Smooth muscle cell (in vitro differentiated cells): ENCODE data around the gene SQOR. TPM values are rescaled to one million over a fixed set of nuclear protein-coding genes. Genes with fewer than 3 reads are reported as not detected.
"Not testable (repeated sequence)": the region's sequence is repeated elsewhere in the genome, so short reads cannot be mapped to it uniquely, and the experiment has no call there.

ENCODE experiments used
- DNase-seq: peaks from one replicate; lab custom pipeline; 2025; ENCODE audit not compliant: unreplicated experiment; lab: John Stamatoyannopoulos, UW
- H2AFZ ChIP-seq: fragments of 200-600 bp; sonication (generic); 2 replicates; pipeline ENCODE4 v1.6.0; 2016; ENCODE audit warnings: antibody characterized with exemption, low read depth, mild to moderate bottlenecking
- H3F3A ChIP-seq: fragments of 200-600 bp; sonication (generic); 2 replicates; pipeline ENCODE4 v1.6.0; 2017; ENCODE audit warnings: antibody characterized with exemption, low read depth
- H3K27ac ChIP-seq: fragments of 200-600 bp; sonication (generic); 2 replicates; pipeline ENCODE4 v1.5.1; 2016; ENCODE audit warnings: low read depth, mild to moderate bottlenecking
- H3K27me3 ChIP-seq: fragments of 200-600 bp; sonication (generic); 2 replicates; pipeline ENCODE4 v1.6.1; 2016; ENCODE audit warnings: low read depth, mild to moderate bottlenecking
- H3K36me3 ChIP-seq: fragments of 200-600 bp; sonication (generic); 2 replicates; pipeline ENCODE4 v1.5.1; 2016; ENCODE audit warnings: low read depth
- H3K4me1 ChIP-seq: fragments of 200-600 bp; sonication (generic); 2 replicates; pipeline ENCODE4 v1.5.1; 2016; ENCODE audit warnings: low read depth
- H3K4me2 ChIP-seq: fragments of 200-600 bp; sonication (generic); 2 replicates; pipeline ENCODE4 v1.6.0; 2016; ENCODE audit warnings: mild to moderate bottlenecking
- H3K4me3 ChIP-seq: fragments of 200-600 bp; sonication (generic); 2 replicates; pipeline ENCODE4 v1.5.1; 2016; ENCODE audit warnings: mild to moderate bottlenecking
- H3K79me2 ChIP-seq: fragments of 200-600 bp; sonication (generic); 2 replicates; pipeline ENCODE4 v1.6.0; 2016; ENCODE audit warnings: low read depth, mild to moderate bottlenecking
- H3K9ac ChIP-seq: fragments of 200-600 bp; sonication (generic); 2 replicates; pipeline ENCODE4 v1.6.0; 2016; ENCODE audit warnings: low read depth
- H3K9me3 ChIP-seq: fragments of 200-600 bp; sonication (generic); replicated peaks from 2 replicates; pipeline ENCODE4 v1.5.1; 2016; ENCODE audit warnings: low read depth
- H4K20me1 ChIP-seq: fragments of 200-600 bp; sonication (generic); 2 replicates; pipeline ENCODE4 v1.6.0; 2016; ENCODE audit warnings: low read depth
- WGBS: methylation state at CpG from one replicate; pipeline ENCODE4 v1.1.7; 2016; ENCODE audit warnings: low lambda C conversion rate; 5-methylcytosine and 5-hydroxymethylcytosine counted together
- polyA plus RNA-seq: library from polyadenylated mRNA; unstranded; fragments of >200 nt; fragmentation: Nextera tagmentation; extraction: Ambion mirVana; gene quantifications from 2 replicates; pipeline ENCODE4 v1.2.1, GENCODE V29; 2016
- total RNA-seq: library from RNA; depleted of rRNA; stranded (reverse); fragments of >200 nt; gene quantifications from 2 replicates; pipeline ENCODE4 v1.2.3, GENCODE V29; 2014
- TF ChIP-seq, protein P1 (sequence below): fragments of 200-600 bp; sonication (generic); IDR thresholded peaks from 2 replicates; pipeline ENCODE4 v1.5.1; 2017; ENCODE audit warnings: borderline replicate concordance, mild to moderate bottlenecking, antibody characterized with exemption; ENCODE audit not compliant: insufficient read depth, poor library complexity, severe bottlenecking

The SQOR gene
- total and polyA plus RNA-seq, 2 experiments from 2014 or later: 9.4 to 9.9 TPM

DNA sequence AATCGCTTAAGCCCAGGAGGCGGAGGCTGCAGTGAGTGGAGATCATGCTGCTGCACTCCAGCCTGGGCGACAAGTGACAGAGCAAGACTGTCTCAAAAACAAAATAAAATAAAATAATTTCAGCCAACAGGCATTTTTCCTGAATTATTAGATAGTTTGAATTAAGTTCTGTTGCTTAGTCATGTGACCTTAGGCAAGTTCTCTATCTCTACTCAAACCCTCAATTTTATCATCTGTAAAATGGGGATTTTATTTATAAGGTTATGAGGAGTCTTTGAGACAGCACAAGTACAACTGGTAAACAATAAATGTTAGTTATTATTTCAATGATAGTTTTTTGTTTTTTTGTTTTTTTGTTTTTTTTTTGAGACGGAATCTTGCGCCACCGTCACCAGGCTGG lies 13.0 kb downstream of the SQOR start:
- TF ChIP-seq, protein P1, sequence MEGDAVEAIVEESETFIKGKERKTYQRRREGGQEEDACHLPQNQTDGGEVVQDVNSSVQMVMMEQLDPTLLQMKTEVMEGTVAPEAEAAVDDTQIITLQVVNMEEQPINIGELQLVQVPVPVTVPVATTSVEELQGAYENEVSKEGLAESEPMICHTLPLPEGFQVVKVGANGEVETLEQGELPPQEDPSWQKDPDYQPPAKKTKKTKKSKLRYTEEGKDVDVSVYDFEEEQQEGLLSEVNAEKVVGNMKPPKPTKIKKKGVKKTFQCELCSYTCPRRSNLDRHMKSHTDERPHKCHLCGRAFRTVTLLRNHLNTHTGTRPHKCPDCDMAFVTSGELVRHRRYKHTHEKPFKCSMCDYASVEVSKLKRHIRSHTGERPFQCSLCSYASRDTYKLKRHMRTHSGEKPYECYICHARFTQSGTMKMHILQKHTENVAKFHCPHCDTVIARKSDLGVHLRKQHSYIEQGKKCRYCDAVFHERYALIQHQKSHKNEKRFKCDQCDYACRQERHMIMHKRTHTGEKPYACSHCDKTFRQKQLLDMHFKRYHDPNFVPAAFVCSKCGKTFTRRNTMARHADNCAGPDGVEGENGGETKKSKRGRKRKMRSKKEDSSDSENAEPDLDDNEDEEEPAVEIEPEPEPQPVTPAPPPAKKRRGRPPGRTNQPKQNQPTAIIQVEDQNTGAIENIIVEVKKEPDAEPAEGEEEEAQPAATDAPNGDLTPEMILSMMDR: no peak
- Histone ChIP-seq H2AFZ (no peak overlapping the region), H3F3A (peaks cover 7% of the 10 kb centered on the region), H3K36me3 (no peaks in the 10 kb centered on the region), H3K4me2 (no peak overlapping the region), H3K27me3 (no peaks in the 10 kb centered on the region), H3K9ac (no peak overlapping the region), H3K27ac (no peak overlapping the region), H4K20me1 (no peaks in the 10 kb centered on the region), H3K79me2 (no peaks in the 10 kb centered on the region), H3K4me3 (no peak overlapping the region), H3K9me3 (no peaks in the 10 kb centered on the region), H3K4me1 (peaks cover 4% of the 10 kb centered on the region)
- no peak for DNase-seq
- 97% methylated on average over 6 of the region's 6 CpGs for WGBS

DNA sequence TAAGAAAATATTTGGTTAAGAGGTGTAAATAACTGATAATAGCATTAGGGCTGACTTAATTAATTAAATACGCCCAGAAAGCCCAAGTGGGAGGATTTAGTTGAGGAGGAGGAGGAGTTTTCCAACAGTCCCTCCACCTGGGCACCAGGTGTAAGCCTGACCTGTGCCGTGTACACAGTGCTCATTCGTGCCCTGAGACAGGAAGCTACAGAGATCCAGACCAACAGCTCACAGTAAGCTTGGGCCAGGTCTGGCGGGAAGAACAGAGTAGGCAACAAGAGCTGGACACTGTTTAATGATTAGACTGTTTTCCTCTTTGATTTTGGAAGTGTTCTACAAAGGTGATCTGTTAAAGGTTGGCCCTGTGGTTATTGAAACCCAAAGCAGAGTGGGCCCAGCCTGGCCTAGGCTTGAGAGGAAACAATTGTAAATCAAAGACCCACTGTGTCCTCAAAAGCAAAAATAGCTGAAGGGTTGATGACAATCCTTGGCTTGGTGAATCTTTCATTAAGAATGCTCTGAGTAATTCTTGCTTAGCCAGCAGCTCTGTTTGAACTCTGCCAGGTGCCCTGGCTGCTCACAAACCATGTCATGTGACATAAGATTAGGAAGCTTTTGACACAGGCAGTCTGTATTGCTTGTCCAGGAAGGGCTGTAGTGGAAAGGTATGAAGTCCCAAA lies 13.8 kb downstream of the SQOR start:
- peak overlapping the region; percentile 27 for H3K9ac ChIP-seq
- no peaks in the 10 kb centered on the region for H3K79me2 ChIP-seq
- peaks cover 7% of the 10 kb centered on the region for H3F3A ChIP-seq
- no peaks in the 10 kb centered on the region for H3K27me3 ChIP-seq
- DNase-seq: no peak
- H3K4me3 ChIP-seq: no peak overlapping the region
- no peaks in the 10 kb centered on the region for H4K20me1 ChIP-seq
- peak overlapping the region; percentile 84 for H3K27ac ChIP-seq
- WGBS: 83% methylated on average over 4 of the region's 4 CpGs
- no peak overlapping the region for H2AFZ ChIP-seq
- H3K4me1 ChIP-seq: peaks cover 4% of the 10 kb centered on the region
- peak overlapping the region; percentile 18 for H3K4me2 ChIP-seq
- no peaks in the 10 kb centered on the region for H3K36me3 ChIP-seq
- H3K9me3 ChIP-seq: no peaks in the 10 kb centered on the region
- TF ChIP-seq, protein P1: no peak

DNA sequence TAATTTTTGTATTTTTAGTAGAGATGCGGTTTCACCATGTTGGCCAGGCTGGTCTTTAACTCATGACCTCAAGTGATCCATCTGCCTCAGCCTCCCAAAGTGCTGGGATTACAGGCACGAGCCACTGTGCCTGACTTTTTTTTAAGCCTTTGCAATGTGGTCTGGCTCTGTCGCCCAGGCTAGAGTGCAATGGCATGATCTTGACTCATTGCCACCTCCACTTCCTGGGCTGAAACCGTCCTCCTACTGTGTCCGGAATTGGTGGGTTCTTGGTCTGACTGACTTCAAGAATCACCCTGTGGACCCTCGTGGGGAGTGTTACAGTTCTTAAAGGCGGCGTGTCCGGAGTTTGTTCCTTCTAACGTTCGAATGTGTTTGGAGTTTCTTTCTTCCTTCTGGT lies 15.2 kb downstream of the SQOR start:
- H3F3A ChIP-seq, H2AFZ ChIP-seq, H4K20me1 ChIP-seq, H3K4me1 ChIP-seq, H3K27ac ChIP-seq, H3K9ac ChIP-seq, H3K4me2 ChIP-seq, H3K79me2 ChIP-seq, H3K4me3 ChIP-seq, DNase-seq, H3K36me3 ChIP-seq, H3K9me3 ChIP-seq, H3K27me3 ChIP-seq: not testable (repeated sequence)
- 64% methylated on average over 11 of the region's 11 CpGs for WGBS

DNA sequence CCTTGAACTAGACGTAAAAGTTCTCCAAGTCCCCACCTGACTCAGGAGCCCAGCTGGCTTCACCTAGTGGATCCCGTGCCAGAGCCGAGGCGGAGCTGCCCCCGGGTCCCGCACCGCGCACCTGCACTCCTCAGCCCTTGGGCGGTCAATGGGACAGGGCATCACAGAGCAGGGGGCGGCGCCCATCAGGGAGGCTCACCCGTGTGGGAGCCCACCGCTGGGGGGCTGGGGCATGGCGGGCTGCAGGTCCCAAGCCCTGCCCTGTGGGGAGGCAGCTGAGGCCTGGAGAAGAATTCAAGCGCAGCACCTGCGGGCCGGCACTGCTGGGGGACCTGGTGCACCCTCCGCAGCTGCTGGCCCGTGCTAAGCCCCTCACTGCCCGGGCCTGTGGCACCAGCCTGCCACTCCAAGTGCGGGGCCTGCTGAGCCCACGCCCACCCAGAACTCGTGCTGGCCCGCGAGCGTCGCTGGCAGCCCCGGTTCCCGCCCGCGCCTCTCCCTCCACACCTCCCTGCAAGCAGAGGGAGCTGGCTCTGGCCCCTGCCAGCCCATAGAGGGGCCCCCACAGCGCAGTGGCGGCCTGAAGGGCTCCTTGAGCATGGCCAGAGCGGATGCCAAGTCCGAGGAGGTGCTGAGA lies 16.2 kb downstream of the SQOR start:
- no peaks in the 10 kb centered on the region for H3K27me3 ChIP-seq
- TF ChIP-seq, protein P1: no peak
- no peaks in the 10 kb centered on the region for H3K4me1 ChIP-seq
- H3K4me3 ChIP-seq: no peak overlapping the region
- H3K4me2 ChIP-seq: no peak overlapping the region
- no peak overlapping the region for H3K27ac ChIP-seq
- no peaks in the 10 kb centered on the region for H3K36me3 ChIP-seq
- WGBS: 97% methylated on average over 31 of the region's 35 CpGs
- no peaks in the 10 kb centered on the region for H4K20me1 ChIP-seq
- H3K9ac ChIP-seq: no peak overlapping the region
- no peaks in the 10 kb centered on the region for H3K79me2 ChIP-seq
- DNase-seq: no peak
- H3K9me3 ChIP-seq: no peaks in the 10 kb centered on the region
- peaks cover 4% of the 10 kb centered on the region for H3F3A ChIP-seq
- H2AFZ ChIP-seq: no peak overlapping the region
